ENCODE measurements around the gene MYO16. TPM values are rescaled to one million over a fixed set of nuclear protein-coding genes. Genes with fewer than 3 reads are reported as not detected.

The MYO16 gene
- total and polyA plus RNA-seq, 12 donors: 0.29 to 5.9 (median 1.4) TPM

DNA sequence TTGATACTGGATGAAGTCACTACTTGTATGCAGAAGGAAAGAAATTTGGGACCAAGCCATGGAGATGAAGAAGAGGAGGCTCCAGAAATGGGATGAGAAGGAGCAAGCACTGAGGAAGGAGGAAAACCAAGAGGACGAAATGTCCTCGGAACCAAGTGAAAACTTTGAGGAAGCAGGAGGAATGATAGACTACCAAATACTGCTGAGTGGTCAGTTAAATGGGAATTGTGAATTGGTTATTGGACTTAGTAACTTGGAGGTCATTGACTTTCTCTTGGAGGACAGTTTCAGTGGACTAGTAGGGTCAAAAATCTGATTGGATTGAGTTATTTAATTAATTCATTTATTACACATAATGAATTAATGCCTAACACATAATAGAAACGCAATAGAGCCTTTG is 167.9 kb downstream of the MYO16 start:
- Histone ChIP-seq H3K27ac (no peak overlapping the region), H3K4me3 (no peak overlapping the region), H3K4me1 (no peaks in the 10 kb centered on the region), H3K9me3 (no peaks in the 10 kb centered on the region), H3K27me3 (no peaks in the 10 kb centered on the region), H3K36me3 (no peaks in the 10 kb centered on the region)
- TF ChIP-seq CTCF (IDR thresholded peaks at IDR 0.05): no peak
- 76 to 83% methylated on average over 3 of the region's 3 CpGs for WGBS, 2 donors
- intact Hi-C loops (cut with DNase I): no loop called here
- ATAC-seq: no peak
- no peak for DNase-seq

GRCh38 chr13:108807841-108808240 is 178.4 kb downstream of the MYO16 start:
- no peaks in the 10 kb centered on the region for H3K9me3 ChIP-seq

DNA sequence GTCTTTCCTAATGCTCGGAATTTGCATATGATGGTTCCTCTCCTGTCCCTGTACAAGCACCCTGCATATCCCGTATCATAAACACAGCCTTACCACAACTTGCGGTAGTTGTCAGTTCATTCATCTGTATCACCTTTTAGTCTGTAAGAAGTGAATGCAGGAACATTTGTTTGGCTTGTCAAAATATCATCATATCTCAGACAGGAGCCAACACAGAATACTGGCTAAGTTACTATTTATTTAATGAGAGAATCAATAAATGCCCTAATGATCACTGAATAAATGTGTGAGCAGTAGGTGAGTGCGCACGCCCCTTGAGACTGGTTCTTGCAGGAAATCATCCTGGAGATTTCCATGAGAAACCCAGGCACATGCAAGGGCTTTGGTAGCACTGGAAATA is 182.8 kb downstream of the MYO16 start:
- TF ChIP-seq CTCF (IDR thresholded peaks at IDR 0.05): no peak
- DNase-seq: no peak
- intact Hi-C loops (cut with DNase I): no loop called here
- WGBS, 2 donors: 94% methylated on average over 5 of the region's 5 CpGs
- Histone ChIP-seq H3K27me3 (no peaks in the 10 kb centered on the region), H3K9me3 (no peaks in the 10 kb centered on the region), H3K36me3 (no peaks in the 10 kb centered on the region), H3K4me1 (no peaks in the 10 kb centered on the region), H3K4me3 (no peak overlapping the region), H3K27ac (no peak overlapping the region)
- no peak for ATAC-seq

More at GRCh38 chr13:108807841-108808240, 178.4 kb downstream of the MYO16 start:
- H3K4me1 ChIP-seq: no peaks in the 10 kb centered on the region
- H3K4me3 ChIP-seq: no peak overlapping the region
- intact Hi-C loops (cut with DNase I): no loop called here
- H3K27me3 ChIP-seq: no peaks in the 10 kb centered on the region
- no peak for TF ChIP-seq CTCF (IDR thresholded peaks at IDR 0.05)
- ATAC-seq: no peak
- no peak for DNase-seq
- H3K36me3 ChIP-seq: no peaks in the 10 kb centered on the region
- H3K27ac ChIP-seq: no peak overlapping the region

DNA sequence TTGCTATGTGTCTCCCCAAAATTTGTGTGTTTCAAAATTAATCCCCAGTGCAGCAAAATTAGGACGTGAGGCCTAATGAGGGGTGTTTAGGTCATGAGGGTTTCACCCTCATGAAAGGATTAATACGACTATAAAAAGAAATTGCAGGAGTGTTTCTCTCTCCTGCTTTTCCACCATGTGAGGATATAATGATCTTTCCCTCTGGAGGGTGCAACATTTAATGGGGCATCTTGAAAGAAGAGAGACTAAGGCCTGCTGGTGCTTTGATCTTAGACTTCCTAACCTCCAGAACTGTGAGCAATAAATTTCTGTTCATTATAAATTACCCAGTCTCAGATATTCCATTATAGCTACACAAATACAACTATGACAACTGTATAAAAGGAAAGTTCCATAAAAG is 183.2 kb downstream of the MYO16 start:
- Histone ChIP-seq H3K27ac (no peak overlapping the region), H3K27me3 (no peaks in the 10 kb centered on the region), H3K4me1 (no peaks in the 10 kb centered on the region), H3K4me3 (no peak overlapping the region), H3K9me3 (no peaks in the 10 kb centered on the region), H3K36me3 (no peaks in the 10 kb centered on the region)
- intact Hi-C loops (cut with DNase I): no loop called here
- 88 to 97% methylated on average over 2 of the region's 2 CpGs for WGBS, 2 donors
- DNase-seq: no peak
- no peak for TF ChIP-seq CTCF (IDR thresholded peaks at IDR 0.05)
- no peak for ATAC-seq
